ENCODE measurements around the gene GMDS. TPM values are rescaled to one million over a fixed set of nuclear protein-coding genes. Genes with fewer than 3 reads are reported as not detected.

Gene GMDS
- total and polyA plus RNA-seq, 2 of the 8 experiments (the other 6 are each of a cell fraction or from before 2014, with no cell fraction given), result 16.8 to 50.0 TPM

DNA sequence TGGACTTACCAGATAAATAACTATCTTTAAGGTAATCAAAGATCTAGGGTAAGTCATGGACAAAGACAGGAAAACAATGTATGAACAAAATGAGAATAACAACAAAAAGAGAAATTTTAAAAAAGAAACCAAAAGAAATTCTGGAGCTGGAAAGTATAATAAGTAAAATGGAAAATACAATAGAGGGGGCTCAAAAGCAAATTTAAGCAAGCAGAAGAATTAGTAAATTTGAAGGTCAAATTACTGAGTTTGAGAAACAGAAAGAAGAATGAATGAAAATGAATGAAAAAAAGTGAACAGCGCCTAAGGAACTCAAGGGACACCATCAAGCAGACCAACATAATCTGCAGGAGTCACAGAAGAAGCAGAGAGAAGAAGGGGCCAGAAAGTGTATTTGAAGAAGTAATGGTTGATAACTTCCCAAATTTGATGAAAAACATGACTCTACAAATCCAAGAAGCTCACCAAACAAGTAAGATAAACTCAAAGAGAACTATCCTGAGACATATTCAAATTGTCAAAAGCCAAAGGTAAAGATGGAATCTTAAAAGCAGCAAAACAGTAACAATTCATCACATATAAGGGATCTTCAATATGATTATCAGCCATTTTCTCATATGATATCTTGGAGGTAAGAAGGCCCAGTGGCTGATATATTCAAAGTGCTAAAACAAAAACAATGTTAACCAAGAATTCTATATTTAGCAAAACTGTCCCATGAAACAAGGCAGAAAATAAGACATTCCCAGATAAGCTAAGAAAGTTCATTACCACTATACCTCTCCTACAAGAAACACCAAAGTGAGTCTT lies 417.2 kb downstream of the GMDS start:
- no peak overlapping the region for H2BK5ac ChIP-seq (ENCODE audit: low read depth, low read length)
- no peak overlapping the region for H3K4me3 ChIP-seq (ENCODE audit: extremely low read depth in 1 of 4, insufficient read depth in 2 of 4, low read depth in 3 of 4, low read length in 4 of 4)
- H3K14ac ChIP-seq (ENCODE audit: insufficient read length), result no peak overlapping the region
- H3K27ac ChIP-seq (ENCODE audit: low read depth, low read length), result no peak overlapping the region
- no peak overlapping the region for H2BK120ac ChIP-seq (replicated peaks; ENCODE audit: low read depth, low read length)
- no peaks in the 10 kb centered on the region for H3K23me2 ChIP-seq (ENCODE audit: low read depth, low read length)
- H4K8ac ChIP-seq (ENCODE audit: extremely low read depth, insufficient read depth, low read length), result no peak overlapping the region
- POLR2A ChIA-PET (ENCODE audit: partially characterized antibody), result no interaction called here
- no peak overlapping the region for H2BK12ac ChIP-seq (ENCODE audit: low read depth, low read length)
- H3K79me1 ChIP-seq (ENCODE audit: low read depth, low read length), result no peaks in the 10 kb centered on the region
- H3K79me2 ChIP-seq (ENCODE audit: control insufficient read depth in 1 of 2, insufficient read depth in 2 of 2, low read length in 2 of 2), result no peaks in the 10 kb centered on the region
- no peak overlapping the region for H3K9ac ChIP-seq (replicated peaks in 1 of 4; ENCODE audit: extremely low read depth in 1 of 4, low read depth in 3 of 4, low read length in 3 of 4)
- H2BK20ac ChIP-seq (ENCODE audit: low read length), result no peak overlapping the region
- no peaks in the 10 kb centered on the region for H3K27me3 ChIP-seq (replicated peaks in 1 of 4; ENCODE audit: control insufficient read depth in 3 of 4, extremely low read depth in 1 of 4, insufficient read depth in 3 of 4, low read length in 3 of 4)
- no peak overlapping the region for H4K5ac ChIP-seq (ENCODE audit: insufficient read length, low read depth, low read length)
- H4K91ac ChIP-seq (replicated peaks; ENCODE audit: insufficient read length, low read length), result no peak overlapping the region
- H4K20me1 ChIP-seq (replicated peaks in 1 of 2; ENCODE audit: control insufficient read depth in 1 of 2, insufficient read depth in 2 of 2, low read length in 2 of 2), result no peaks in the 10 kb centered on the region
- no peak overlapping the region for H3K4me2 ChIP-seq (ENCODE audit: insufficient read depth in 1 of 2, low read depth in 2 of 2, low read length in 2 of 2)
- no peak overlapping the region for H2BK15ac ChIP-seq (ENCODE audit: low read length)
- H3K9me3 ChIP-seq (ENCODE audit: insufficient read depth in 2 of 2, low read depth in 1 of 2, low read length in 1 of 2), result no peaks in the 10 kb centered on the region
- no peak overlapping the region for H3K18ac ChIP-seq (ENCODE audit: extremely low read depth, low read length)
- no peak for FAIRE-seq
- H3K36me3 ChIP-seq (ENCODE audit: control insufficient read depth in 2 of 4, insufficient read depth in 4 of 4, low read length in 3 of 4), result no peaks in the 10 kb centered on the region
- no peak overlapping the region for H3K23ac ChIP-seq (ENCODE audit: insufficient read length)
- H3K4me1 ChIP-seq (replicated peaks in 1 of 4; ENCODE audit: control insufficient read depth in 3 of 4, insufficient read depth in 4 of 4, low read length in 3 of 4), result peaks cover 0 to under 1% (median 0%) of the 10 kb centered on the region in 4 experiments; a peak in 1 of 7 replicates
- no peak overlapping the region for H2AK5ac ChIP-seq (ENCODE audit: low read depth, low read length)
- no peak overlapping the region for H3K4ac ChIP-seq (replicated peaks; ENCODE audit: insufficient read length, low read depth, low read length)
- no peak overlapping the region for H2AFZ ChIP-seq (ENCODE audit: low read length)
- CTCF ChIA-PET (ENCODE audit: partially characterized antibody), result interaction anchor here (1.0 kb wide), 1 partner anchor 34 kb away, joined by 4 read pairs; no protein-coding TSS in a partner anchor
- DNase-seq (ENCODE audit: low read depth in 1 of 2, low spot score in 2 of 2), result no peak
- 87% methylated on average over 1 of the region's 1 CpG; no CpG with 5 or more reads in 1 of the 2 experiments for WGBS, 2 experiments (ENCODE audit: extremely low coverage in 1 of 2, insufficient coverage in 1 of 2, insufficient read length in 1 of 2, insufficient replicate concordance in 2 of 2, low coverage in 1 of 2, low lambda C conversion rate in 2 of 2, missing lambda C conversion rate in 1 of 2)
- no peak overlapping the region for H3K56ac ChIP-seq (replicated peaks; ENCODE audit: insufficient read length, low read depth, low read length)
- no peak for TF ChIP-seq SIX5 (IDR thresholded peaks at IDR 0.05; ENCODE audit: low read depth, low read length)
- TF ChIP-seq EGR1 (IDR thresholded peaks at IDR 0.05; ENCODE audit: borderline replicate concordance, low read depth, low read length), result no peak
- no peak for TF ChIP-seq POLR2A (IDR thresholded peaks at IDR 0.05; ENCODE audit: control extremely low read depth in 1 of 2, low read depth in 2 of 2, low read length in 2 of 2)
- no peak for TF ChIP-seq CHD1 (IDR thresholded peaks at IDR 0.05; ENCODE audit: low read depth, low read length)
- no peak for TF ChIP-seq SAP30 (IDR thresholded peaks at IDR 0.05; ENCODE audit: insufficient read depth, insufficient replicate concordance, low read length)
- no peak for TF ChIP-seq RXRA (IDR thresholded peaks at IDR 0.05; ENCODE audit: insufficient read depth, low read depth, low read length)
- no peak for TF ChIP-seq JUND (IDR thresholded peaks at IDR 0.05; ENCODE audit: low read length)
- no peak for TF ChIP-seq HDAC2 (IDR thresholded peaks at IDR 0.05; ENCODE audit: borderline replicate concordance in 1 of 2, low read depth in 2 of 2, low read length in 2 of 2)
- TF ChIP-seq CTBP2 (IDR thresholded peaks at IDR 0.05; ENCODE audit: borderline replicate concordance, insufficient read depth, insufficient read length, low read length), result no peak
